ENCODE measurements around the gene CFAP73.

CFAP73 gene

GRCh38 chr12:113165521-113166450 lies 16.3 kb downstream of the CFAP73 start:
- no peak for DNase-seq (ENCODE audit: low spot score)

DNA sequence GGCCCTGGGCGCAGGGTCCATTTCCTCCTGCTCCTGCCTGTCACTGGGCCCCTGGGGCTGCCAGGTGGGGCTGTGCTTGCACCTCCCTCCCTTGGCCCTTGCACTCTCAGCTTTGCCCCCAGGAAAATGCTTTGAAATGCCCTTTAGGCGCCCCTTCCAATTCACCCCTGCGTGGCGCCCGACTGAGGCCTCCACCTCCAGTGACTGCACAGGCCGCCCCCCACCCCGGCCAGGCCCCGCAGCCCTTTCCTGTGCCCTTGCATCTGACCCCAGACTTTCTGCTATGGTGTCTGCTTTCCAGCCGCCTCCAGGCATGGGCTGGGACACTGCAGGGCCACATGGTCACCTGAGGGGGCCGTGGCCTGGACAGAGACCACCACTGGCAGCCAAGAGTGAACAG lies 18.3 kb downstream of the CFAP73 start:
- DNase-seq (ENCODE audit: low spot score): no peak

GRCh38 chr12:113169697-113170096 lies 20.2 kb downstream of the CFAP73 start:
- no peak for DNase-seq (ENCODE audit: low spot score)

DNA sequence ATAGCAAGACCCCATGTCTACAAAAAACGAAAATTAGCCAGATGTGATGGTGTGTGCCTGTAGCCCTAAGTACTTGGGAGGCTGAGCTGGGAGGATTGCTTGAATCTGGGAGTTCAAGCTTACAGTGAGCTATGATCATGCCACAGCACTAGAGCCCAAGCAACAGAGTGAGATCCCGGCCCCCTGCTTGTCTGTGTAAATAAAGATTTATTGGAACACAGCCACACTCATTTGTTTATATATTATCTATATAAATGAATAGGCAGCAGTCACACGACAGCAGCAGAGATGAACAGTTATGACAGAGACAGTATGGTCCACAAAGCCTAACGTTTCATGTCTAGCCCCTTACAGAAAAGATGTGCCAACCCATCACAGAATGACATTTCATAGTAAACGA lies 20.9 kb downstream of the CFAP73 start:
- no peak for DNase-seq (ENCODE audit: low spot score)

DNA sequence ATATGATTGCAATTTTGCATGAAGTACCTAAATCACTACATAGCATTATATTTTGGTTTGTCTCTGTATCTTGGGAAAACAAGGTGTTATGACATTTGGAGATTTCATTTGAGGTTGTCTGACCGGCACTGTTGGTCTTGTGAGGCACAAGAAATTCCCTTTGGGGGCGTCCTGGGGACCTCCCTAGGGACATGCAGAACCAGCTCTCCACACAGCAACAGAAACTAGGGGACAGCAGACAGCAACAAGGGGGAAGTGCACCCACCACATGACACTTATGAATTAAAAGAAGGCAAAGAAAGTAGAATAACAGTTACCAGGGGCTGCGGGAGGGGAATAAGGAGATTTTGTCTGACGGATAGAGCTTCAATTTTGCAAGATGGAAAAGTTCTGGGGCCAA lies 21.4 kb downstream of the CFAP73 start:
- no peak for DNase-seq (ENCODE audit: low spot score)

DNA sequence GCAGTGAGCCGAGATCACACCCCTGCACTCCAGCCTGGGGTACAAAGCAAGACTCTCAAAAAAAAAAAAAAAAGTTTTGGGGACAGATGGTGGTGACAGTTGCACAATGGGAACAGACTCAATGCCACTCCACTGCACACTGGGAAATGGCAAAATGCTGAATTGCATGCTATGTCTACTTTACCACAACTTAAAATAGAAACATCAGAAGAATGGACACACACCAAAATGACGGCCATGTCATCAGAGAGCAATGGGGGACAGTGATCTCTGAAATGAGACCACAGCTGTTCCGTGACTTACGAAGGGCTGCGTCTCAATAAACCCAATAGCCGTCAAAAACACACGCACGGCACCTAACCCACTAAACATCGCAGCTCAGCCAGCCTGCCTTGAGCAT lies 22.0 kb downstream of the CFAP73 start:
- no peak for DNase-seq (ENCODE audit: low spot score)

- DNase-seq (ENCODE audit: low spot score): no peak
Measured at GRCh38 chr12:113172185-113172584, 22.7 kb downstream of the CFAP73 start.

DNA sequence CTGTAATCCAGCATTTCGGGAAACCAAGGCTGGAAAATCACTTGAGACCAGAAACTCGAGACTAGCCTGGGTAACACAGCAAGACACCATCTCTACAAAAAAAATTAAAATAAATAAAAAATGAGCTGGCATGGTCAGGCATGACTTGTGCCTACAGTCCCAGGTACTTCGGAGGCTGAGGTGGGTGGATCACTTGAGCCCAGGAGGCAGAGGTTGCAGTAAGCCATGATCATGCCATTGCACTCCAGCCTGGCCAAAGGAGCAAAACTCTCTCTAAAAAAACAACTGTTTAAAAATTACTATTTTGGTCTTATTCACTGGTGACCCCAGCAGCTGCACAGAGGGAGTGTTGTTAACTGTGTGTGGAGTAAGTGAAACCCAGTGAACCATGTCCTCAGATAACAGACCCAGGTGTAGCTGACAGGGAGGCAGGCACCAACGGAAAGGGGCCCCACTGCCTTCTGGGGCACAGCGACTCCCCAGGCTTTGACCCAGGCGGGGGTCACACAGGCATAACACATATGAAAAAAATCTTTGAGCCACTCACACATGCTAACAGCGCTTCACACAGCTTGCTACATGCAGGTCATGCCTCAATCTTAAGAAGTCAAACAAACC lies 23.7 kb downstream of the CFAP73 start:
- DNase-seq (ENCODE audit: low spot score): no peak

- peak; percentile 30 for DNase-seq (ENCODE audit: low spot score)
Measured at GRCh38 chr12:113174461-113175384, 25.2 kb downstream of the CFAP73 start.

GRCh38 chr12:113179023-113179422 lies 29.5 kb downstream of the CFAP73 start:
- DNase-seq (ENCODE audit: low spot score): no peak

DNA sequence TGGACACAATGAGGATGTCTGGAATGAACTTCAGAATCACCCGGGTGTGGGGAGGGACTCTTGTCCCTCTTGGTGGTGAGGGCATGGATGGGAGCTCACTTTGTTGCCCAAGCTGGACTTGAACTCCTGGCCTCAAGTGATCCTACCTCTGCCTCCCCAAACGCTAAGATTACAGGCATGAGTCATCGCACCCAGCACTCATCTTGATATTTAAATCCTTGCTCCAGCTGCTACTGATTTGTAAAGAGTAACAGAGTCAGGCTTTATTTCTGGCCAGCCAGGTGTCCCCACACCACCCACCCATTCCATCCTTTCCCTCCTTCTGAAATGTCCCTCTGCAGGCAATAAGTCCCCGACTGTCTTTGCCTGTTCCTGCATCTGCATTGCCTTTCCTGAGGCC lies 30.8 kb downstream of the CFAP73 start:
- DNase-seq (ENCODE audit: low spot score): no peak

- DNase-seq (ENCODE audit: low spot score): no peak
Measured at GRCh38 chr12:113181975-113182374, 32.5 kb downstream of the CFAP73 start.

GRCh38 chr12:113183030-113183589 lies 33.6 kb downstream of the CFAP73 start:
- no peak for DNase-seq (ENCODE audit: low spot score)

- no peak for DNase-seq (ENCODE audit: low spot score)
Measured at GRCh38 chr12:113184098-113184899, 34.8 kb downstream of the CFAP73 start.

DNA sequence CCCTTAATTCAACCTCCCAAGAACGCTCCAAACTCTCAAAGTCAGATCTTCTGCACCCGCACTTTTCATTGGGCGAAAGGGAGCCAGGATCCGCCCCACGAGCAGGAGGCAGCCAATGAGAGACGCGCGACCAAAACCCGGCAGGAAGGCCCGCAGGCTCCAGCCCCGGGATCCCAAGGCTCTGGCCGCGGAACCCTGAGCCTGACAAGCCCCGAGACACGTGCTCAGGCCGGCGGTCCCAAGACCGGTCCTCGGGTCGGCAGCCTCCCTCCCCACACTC lies 35.3 kb downstream of the CFAP73 start:
- DNase-seq (ENCODE audit: low spot score): peak; percentile 84

DNA sequence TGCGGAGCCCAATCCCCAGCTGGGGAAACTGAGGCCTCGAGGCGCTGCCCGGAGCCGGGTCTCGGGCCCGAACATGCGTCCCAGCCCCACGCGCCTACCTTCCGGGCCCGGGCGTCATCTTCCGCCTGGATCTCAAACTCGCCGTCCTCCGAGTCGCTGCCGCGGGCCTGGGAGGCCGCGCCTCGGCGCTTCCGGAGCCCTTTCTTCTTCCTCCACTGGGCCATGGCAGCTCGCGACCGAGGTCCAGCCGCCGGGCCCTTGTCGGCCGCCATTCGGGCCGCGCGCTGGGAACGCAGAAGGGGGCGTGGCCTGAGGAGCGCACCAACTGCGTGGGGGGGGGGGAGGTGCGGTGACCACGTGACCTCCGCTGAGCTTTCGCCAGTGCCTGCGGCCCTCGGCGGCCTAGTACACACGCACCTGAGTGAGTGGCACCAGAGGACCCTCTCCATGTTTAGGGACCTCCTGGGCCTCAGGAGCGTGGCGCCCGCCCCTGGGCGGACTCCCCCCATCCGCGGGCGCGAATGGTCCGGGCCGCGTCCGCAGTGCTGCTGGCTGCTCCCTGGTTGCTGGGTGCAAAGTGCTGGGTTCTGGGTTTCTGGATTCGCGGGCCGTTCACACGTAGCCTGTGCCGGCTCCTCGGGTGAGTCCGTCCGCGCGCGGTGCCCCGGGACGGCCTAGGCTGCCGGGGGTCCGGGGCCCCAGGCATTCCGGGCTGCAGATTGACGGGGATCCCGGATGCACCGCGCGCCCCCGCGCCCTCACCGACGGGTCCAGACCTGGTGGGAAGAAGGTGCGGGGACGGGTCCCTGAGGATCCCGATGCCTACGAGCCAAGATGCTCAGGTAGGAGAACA lies 35.9 kb downstream of the CFAP73 start, which contains the start of the genes DDX54 and RITA1:
Gene DDX54 (minus strand): TSS at position 299 of the 853 bp plus-strand sequence. CDS start 27 bp downstream, at position 272.
Gene RITA1 (plus strand): TSS at position 542 of the 853 bp plus-strand sequence. CDS start 1,026 bp downstream, outside the sequence.
- DNase-seq (ENCODE audit: low spot score): peak; percentile 87

- DNase-seq (ENCODE audit: low spot score): no peak
Measured at GRCh38 chr12:113186033-113186365, 36.5 kb downstream of the CFAP73 start.

DNA sequence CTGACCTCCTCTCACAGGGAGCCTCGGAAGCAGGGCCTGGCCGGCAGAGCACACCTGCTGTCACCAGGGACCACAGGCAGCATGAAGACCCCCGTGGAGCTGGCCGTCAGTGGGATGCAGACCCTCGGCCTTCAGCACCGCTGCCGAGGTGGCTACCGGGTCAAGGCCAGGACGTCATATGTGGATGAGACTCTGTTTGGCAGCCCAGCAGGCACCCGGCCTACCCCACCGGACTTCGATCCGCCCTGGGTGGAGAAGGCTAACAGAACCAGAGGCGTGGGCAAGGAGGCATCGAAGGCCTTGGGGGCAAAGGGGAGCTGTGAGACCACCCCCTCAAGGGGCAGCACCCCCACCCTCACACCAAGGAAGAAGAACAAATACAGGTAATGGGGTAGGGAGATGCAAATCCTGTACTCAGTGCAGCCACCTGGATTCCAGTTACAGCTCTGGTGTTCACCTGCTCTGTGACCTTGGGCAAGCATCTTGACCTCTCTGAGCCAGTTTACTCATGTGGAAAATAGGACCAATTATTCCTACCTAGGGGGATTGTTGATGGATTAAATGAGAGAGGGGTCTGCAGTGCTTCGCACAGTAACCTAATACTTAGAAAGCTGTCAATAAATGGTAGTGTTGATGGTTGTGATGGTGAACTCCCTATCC lies 37.3 kb downstream of the CFAP73 start:
- DNase-seq (ENCODE audit: low spot score): no peak

DNA sequence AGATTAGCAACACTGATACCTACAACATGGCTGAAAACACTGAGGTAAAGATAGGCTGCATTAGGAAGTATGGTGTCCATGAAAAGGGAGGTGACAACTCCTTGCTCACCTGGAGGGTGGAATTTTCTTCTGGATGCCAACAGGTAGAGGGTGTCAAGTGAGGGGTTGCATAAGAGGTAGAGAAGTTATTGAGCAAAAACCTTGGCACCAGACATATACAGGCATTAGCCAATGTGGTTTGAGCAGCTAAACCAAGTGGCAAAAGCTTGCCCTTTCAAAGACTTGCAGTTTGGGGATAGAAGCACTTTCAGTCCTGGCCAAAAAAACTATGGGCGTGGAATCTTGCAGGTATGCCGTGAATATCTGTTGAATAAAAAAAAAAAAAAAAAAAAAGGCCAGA lies 39.8 kb downstream of the CFAP73 start:
- DNase-seq (ENCODE audit: low spot score): no peak

GRCh38 chr12:113190761-113191160 lies 41.2 kb downstream of the CFAP73 start:
- DNase-seq (ENCODE audit: low spot score): peak; percentile 44
